ENCODE data around the gene RGS11. TPM values are rescaled to one million over a fixed set of nuclear protein-coding genes. Genes with fewer than 3 reads are reported as not detected.

RGS11 gene
- total RNA-seq, 1 donor from 2014 or later: 32.6 TPM

DNA sequence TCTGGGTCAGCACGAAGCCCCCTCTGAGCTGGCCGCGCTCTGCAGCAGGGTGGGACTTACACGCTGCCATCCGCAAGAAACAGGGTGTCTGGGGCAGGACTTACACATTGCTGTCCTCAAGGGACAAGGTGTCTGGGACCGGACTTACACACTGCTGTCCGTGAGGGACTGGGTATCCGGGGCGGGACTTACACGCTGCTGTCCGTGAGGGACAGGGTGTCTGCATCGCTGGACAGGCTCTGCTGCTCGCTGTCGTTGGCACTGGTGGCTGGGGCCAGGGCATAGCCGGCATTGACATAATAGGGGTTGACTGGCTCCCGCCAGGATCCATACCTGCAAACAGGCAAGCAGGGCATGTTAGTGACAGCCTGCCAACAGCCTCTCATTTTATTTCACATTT is 38.6 kb upstream of the RGS11 start:
- Histone ChIP-seq H3K36me3 (peaks cover 29 to 43% of the 10 kb centered on the region in 2 donors), H3K27ac (no peak overlapping the region), H3K9me3 (no peaks in the 10 kb centered on the region), H3K27me3 (no peaks in the 10 kb centered on the region), H3K4me3 (no peak overlapping the region), H3K4me1 (no peaks in the 10 kb centered on the region)
- intact Hi-C loops (cut with DNase I): no loop called here
- no peak for DNase-seq (ENCODE audit: low spot score in 2 of 2)
- TF ChIP-seq, protein P1, sequence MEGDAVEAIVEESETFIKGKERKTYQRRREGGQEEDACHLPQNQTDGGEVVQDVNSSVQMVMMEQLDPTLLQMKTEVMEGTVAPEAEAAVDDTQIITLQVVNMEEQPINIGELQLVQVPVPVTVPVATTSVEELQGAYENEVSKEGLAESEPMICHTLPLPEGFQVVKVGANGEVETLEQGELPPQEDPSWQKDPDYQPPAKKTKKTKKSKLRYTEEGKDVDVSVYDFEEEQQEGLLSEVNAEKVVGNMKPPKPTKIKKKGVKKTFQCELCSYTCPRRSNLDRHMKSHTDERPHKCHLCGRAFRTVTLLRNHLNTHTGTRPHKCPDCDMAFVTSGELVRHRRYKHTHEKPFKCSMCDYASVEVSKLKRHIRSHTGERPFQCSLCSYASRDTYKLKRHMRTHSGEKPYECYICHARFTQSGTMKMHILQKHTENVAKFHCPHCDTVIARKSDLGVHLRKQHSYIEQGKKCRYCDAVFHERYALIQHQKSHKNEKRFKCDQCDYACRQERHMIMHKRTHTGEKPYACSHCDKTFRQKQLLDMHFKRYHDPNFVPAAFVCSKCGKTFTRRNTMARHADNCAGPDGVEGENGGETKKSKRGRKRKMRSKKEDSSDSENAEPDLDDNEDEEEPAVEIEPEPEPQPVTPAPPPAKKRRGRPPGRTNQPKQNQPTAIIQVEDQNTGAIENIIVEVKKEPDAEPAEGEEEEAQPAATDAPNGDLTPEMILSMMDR (IDR thresholded peaks at IDR 0.05): no peak

DNA sequence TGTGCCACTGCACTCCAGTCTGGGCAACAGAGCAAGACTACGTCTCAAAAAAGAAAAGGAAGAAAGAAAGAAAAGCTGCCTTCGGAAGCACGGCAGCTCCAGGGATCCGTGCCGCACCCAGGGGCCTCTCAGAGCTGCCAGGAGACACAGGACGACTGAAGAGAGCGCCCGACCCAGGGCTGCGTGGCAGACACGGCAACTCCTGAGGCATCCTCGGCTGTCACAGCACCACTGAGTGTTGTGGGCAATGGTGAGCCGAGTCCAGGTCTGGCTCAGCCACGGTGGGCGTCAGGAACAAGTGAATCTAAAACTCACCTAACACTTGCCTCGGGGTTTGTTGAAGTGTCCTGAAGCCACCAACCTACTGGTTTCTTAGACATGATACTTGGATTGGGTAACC is 36.0 kb upstream of the RGS11 start:
- intact Hi-C loops (cut with DNase I): no loop called here

DNA sequence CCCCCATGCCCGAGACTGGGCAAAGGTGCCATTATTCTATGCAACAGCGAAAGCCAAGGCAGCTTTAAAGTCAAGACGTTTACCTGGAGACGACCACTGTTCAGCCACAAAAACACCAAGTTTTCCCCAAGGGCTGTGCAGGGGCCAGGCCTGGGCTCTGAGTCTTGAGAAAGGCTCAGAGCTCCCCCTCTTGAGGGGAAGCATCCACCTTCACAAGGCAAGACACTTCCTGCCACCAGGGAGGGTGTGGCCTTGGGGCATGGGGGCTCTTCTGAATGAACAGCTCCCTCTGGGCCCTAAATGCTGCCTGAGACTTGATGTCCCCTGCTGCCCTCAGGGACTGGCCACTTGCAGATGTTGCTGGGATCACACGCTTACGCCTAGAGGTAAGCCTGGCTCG is 33.7 kb upstream of the RGS11 start:
- no peak overlapping the region for H3K27ac ChIP-seq
- H3K4me1 ChIP-seq: no peaks in the 10 kb centered on the region
- H3K36me3 ChIP-seq: peaks cover 45 to 70% of the 10 kb centered on the region in 2 donors
- no peaks in the 10 kb centered on the region for H3K9me3 ChIP-seq
- no peak overlapping the region for H3K4me3 ChIP-seq
- no peak for DNase-seq (ENCODE audit: low spot score in 2 of 2)
- H3K27me3 ChIP-seq: no peaks in the 10 kb centered on the region
- intact Hi-C loops (cut with DNase I): no loop called here
- TF ChIP-seq, protein P1 (IDR thresholded peaks at IDR 0.05): no peak

More for the DNA sequence above, 36.0 kb upstream of the RGS11 start:
- TF ChIP-seq, protein P1 (IDR thresholded peaks at IDR 0.05): no peak
- no peak for DNase-seq (ENCODE audit: low spot score in 2 of 2)
- Histone ChIP-seq H3K9me3 (no peaks in the 10 kb centered on the region), H3K4me3 (no peak overlapping the region), H3K36me3 (peaks cover 38 to 58% of the 10 kb centered on the region in 2 donors), H3K4me1 (no peaks in the 10 kb centered on the region), H3K27ac (no peak overlapping the region), H3K27me3 (no peaks in the 10 kb centered on the region)

DNA sequence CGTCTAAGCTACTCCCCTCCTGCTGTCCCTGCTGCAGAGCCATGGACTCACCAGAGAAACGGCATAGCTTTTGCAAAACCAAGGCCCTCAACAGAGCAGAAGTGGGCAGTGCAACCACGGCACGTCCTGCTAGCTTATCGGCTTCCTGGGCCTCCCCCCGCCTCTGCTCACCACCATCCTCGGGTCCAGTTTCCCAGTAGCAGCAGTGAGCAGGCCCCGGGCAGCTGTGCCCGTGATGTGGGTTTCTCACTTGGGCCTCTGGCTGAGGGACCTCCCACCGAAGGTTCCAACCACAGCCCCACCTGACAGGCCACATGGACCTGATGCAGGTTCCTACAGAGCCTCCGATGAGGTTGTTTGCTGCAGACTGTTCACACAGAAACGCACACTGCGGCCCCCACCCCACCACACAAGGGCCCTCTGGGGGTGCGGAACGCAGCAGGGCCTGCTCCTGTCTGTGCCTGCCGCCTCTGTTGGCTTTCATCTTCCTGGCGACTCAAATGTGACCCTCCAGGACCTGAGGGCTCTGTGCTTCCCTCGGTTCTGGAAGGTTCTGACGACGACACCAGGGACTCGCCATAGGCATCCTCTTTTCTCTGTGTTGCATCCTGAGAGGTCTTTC is 32.1 kb upstream of the RGS11 start:
- Histone ChIP-seq H3K27ac (no peak overlapping the region), H3K4me1 (no peaks in the 10 kb centered on the region), H3K4me3 (no peak overlapping the region), H3K36me3 (peaks cover 37 to 67% of the 10 kb centered on the region in 2 donors), H3K27me3 (no peaks in the 10 kb centered on the region), H3K9me3 (no peaks in the 10 kb centered on the region)
- intact Hi-C loops (cut with DNase I): no loop called here
- TF ChIP-seq, protein P1 (IDR thresholded peaks at IDR 0.05): no peak
- no peak for DNase-seq (ENCODE audit: low spot score in 2 of 2)

DNA sequence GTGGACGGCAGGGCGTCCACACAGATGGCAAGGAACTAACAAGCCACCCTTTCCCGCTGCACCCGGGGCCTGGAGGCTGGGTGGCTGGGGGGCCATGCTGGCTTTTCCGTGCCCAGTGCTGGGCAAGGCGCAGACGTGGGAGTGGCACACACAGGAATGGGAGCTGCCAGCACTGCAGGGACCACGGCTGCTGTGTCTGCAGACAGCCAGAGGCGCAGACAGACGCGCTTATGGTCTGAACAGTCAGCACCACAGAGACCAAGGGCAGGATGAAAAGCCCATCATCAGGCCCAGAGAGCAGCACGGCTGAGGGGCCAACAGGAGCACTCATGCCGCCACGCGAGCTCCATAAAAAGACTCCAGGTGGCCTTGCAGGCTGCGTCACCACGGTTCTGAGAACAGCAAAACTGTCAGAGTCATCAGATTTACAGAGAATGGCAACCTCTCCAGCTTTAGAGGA is 31.2 kb upstream of the RGS11 start:
- peaks cover 36 to 72% of the 10 kb centered on the region in 2 donors for H3K36me3 ChIP-seq
- no peaks in the 10 kb centered on the region for H3K9me3 ChIP-seq
- no peak for DNase-seq (ENCODE audit: low spot score in 2 of 2)
- H3K4me3 ChIP-seq: no peak overlapping the region
- H3K4me1 ChIP-seq: no peaks in the 10 kb centered on the region
- TF ChIP-seq, protein P1 (IDR thresholded peaks at IDR 0.05): no peak
- H3K27me3 ChIP-seq: no peaks in the 10 kb centered on the region
- no peak overlapping the region for H3K27ac ChIP-seq
- intact Hi-C loops (cut with DNase I): no loop called here
